HG02938 (cell line): ENCODE results near the gene HDAC4.

Source experiments
- ATAC-seq: cut with Tn5 transposase; IDR thresholded peaks from one replicate; pipeline ENCODE4 v1.9.1; 2021; ENCODE audit warnings: mild to moderate bottlenecking, moderate library complexity; ENCODE audit not compliant: unreplicated experiment

HDAC4 gene

DNA sequence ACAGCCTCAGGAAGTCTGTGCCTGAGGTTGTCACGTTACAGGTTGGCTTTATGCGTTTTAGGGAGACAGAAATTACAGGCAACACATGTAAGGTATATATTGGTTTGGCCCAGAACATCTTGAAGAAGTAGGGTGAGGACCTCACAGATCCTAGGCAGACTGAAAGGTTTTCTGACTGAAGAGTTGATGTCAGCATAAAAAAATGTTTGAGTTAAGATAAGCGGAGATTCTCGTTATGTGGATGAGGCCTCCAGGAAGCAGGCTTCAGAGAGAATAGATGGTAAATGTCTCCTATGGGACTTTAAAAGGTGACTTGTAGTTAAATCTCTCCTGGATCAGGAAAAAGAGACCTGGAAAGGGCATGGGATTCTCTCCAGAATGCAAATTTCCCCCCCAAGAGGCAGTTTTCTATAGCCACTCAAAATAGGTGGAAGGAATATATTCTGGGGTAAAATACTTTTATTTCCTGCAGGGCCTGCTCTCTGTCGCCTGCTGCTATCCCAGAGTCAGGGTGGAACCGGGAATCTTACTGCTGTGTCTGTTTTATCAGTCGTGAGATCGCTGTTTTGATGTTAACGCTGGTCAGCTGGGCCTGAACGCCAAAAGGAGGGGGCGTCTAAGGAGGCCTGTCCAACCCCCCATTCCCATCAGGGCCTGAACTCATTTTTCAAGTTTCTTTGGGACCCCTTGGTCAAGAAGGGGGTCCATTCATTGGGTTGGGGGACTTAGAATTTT lies 171.1 kb downstream of the HDAC4 start:
- ATAC-seq, result no peak

DNA sequence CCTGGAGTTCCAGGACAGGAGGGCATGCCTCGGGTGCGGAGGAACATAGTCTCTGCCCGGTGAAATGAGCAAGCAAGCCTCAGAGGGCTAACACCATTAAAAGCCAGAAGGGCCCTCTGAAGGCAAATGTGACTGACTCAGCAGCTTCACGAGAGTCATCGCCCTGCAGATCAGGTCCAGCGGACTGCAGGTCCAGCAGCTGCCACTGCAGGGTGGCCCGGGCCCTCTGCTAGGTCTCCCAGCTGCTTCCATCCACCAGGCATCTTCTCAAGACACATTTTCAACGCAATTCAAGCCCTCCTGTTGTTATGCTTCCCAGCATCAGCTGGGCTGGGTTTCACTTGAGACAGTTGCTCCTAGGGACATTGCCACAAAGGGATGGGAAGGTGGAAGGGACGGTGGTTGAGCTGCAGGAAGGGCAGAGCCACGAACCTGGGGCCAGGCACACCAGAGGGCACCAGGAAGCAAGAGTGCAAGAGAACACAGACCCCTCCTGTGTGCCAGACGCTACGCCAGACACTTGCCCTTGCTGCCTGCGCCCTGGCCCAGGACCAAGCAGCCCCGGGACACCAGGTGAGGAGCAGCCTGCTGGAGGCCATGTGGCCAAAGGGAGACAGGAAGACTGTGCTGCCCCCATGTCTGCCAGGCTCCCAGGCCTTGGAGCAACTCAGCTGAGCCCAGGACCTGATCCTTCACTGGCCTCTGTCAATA lies 173.0 kb downstream of the HDAC4 start:
- ATAC-seq, result no peak

DNA sequence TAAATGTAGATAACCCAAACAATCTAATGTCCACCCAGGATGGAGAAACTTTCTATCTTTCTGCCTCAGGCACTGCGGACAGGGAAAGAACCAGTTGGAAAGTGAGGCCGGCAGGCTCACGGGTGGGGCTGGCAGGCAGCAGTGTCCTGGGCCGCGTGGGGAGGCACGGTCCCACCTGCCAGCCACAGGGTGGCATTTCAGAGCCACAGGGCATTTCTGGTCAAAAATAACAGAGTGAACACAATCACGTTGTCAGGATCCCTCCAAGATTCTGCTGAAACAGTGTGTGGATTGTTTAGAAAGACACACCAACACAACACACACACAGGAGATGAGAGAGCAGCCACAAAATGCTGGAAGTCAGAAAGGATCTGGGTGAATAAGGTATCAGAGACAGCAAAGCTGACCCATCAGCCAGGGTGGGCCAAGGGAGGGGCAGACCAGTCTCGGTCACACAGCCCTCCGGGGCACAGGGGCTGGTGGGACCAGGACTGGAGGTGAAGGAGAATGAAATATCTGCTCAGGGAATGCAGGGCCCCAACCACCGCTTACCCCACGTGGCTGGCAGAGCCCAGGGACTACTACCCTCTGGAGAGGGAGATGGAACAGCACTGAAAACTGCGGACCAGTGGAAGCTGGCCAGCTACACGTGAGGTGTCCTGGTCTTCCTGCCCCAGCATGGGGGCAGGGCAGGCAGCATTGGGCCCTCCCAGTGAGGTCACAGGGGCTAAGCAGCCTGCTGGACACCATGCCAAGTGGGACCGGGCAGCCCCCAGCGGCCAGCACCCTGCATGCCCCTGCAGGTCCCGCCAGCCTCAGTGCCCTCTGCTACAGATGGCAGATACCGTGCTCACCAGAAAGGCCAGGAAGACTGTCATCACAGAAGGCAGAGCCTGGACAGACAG lies 173.9 kb downstream of the HDAC4 start:
- no peak for ATAC-seq

DNA sequence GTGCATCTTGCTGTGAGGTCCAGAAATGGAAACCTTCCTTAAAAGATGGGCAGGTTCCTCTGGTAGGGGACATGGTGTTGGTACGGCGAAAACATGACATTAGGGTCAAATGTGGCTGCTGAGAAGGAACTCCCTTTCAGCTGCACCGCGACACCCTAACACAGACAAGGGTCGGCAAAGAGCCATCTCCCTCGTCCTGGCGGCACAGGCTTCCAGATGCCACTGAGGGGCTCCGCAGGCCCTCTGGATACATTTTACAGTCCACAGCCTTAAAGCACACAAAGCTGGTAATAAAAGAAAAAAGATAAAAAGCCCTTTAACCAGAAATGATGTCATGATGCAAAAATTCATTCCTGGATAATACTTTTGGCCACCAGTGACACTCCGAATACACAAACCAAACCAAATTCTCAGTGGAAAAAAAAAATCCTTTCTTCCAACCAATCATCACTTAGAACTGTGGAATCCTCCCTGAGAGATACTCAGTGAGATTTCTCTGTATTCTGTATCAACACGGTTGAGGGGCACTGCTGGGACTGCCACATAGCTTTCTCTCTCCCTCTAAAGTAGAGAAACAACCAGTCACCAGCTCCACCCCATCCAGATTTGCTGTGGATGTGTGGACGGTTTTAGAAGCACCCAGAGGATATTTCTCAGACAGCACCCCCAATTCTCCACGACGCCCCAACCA lies 174.8 kb downstream of the HDAC4 start:
- no peak for ATAC-seq

DNA sequence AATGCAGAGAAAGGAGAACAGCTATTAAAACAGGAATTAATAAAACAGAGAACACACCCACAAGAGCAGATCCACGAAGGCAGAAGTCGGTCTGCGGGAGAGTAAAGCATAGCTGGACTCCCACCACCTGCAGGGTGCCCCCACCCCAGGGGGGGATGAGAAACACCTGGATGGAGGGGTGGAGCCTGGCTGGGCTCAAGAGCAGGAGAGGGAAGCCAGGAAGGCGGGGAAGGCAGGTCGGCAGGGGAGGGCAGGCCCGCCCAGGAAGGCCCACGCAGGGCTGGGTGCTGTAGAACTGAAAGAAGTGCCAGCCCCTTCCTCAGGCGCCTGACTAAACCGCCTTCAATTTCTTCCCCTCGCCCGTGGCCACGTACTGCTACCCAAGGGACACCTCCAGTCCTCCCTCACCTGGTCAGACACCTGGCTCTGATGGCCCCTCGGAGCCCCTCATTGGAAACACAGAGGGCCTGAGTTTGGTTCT lies 175.4 kb downstream of the HDAC4 start:
- no peak for ATAC-seq

DNA sequence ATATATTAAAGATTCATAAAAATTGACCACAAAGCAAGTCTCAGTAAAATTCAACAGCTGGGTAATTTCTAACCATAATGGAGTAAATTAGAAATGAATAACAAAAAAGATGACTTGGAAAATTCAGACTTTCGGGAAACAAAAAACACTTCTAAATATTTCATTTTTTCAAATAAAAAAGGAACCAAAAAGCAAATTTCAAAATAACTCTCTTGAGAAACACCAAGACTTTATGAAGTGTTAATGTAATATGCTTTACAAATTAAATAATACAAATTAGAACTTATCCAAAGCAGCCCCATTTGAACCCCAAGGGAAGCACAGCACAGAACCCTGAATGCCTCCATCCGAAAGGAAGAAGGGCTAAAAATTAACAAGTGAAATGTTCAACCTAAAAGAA lies 175.9 kb downstream of the HDAC4 start:
- no peak for ATAC-seq

DNA sequence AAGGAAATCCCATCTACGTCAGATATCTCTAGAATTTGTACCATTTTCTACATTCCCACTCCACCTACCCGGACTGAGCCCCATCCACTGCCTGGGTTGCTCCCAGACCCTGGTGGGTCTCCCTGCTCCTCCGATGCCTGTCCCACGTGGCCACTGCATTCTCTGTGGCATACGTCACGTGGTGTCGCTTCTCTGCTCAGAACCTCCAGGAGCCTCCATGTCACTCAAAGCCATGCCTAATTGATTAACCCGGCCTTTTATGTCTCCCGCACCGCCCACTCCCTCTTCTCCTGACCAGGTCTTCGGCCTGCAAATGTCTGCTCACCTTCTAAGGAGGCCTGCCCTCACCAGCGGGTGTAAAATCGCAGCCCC lies 176.6 kb downstream of the HDAC4 start:
- ATAC-seq, result no peak

DNA sequence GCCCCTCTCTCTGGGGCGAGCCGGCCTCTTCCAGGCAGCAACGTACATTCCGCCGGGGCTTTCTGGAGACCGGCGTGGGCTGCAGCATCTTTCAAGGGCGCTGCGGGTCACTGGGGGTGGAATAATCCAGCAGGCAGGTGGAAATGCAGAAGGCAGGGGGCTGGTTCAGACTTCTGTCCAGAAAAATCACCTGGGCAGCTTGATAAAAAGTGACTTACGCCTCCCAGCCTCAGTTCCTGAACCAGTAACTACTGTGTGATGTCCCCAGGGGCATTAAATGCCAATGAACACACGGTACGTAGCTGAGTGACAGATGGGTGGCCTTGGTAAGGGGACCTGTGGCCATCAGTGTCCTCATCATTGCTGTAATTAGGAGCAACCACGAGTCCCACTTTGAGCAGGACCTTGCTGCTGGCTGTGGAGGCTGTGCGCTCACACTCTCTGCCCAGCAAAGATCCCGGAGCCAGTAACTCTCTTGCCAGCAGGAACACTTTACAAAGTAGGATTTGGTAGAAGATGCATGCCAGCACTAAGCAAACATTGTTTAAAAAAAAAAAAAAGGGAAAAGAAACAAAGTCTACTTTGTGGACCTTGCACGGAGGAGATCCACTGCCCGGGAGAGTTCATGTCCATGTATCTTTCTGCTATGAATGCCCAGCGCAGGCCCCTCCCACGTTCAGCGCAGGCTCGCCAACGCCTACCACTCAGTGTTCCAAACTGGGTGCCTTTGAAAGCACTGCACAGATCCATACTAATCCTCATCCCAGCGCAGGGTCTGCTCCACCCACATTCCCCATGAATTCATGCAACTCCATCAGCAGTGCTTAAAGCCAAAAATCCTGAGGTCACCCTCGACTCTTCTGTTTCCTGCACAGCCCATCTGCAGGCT lies 177.3 kb downstream of the HDAC4 start:
- ATAC-seq, result no peak

DNA sequence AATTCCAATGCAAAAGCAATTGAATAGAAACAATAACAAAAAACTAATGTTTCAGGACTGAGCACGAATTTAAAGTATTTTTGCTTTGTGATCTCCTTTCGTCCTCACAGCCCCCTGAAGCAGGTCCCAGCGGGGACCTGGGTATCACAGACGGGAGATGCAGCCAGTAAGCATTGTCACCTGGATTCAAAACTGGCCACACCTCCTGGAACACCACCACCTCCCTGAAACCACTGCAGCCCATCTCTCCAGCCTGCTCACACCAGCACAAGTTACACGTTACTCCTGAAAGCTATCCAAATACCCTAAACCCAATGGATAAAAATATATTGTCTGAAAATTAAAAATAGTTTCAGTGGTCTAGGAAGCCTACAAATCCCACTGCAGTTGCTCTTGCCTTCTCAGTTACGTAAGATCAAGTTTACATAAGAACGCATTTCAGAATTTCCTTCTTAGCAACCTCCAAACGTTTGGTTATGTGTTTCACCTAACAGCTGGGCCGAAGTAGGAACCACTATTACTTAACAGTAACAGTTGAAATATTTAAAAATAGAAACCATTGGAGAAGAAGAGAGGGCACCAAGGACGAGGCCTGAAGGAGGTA lies 178.0 kb downstream of the HDAC4 start:
- ATAC-seq, result no peak

DNA sequence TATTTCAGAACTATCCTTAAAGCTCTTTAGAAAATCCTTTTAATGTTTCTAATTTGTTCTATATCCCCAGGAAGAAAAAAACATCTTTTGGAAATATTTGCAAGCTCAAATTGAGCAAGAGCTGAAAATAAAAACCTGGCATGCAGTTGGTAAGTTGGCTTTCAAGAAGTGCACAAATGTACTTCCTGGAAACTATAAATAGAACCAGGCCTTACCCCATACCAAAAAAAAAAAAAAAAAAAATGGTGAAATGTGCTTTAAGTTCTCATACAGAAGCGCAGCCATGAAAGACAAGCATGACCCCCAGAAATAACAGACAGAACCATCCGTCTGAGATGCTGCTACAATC lies 178.5 kb downstream of the HDAC4 start:
- ATAC-seq, result no peak

DNA sequence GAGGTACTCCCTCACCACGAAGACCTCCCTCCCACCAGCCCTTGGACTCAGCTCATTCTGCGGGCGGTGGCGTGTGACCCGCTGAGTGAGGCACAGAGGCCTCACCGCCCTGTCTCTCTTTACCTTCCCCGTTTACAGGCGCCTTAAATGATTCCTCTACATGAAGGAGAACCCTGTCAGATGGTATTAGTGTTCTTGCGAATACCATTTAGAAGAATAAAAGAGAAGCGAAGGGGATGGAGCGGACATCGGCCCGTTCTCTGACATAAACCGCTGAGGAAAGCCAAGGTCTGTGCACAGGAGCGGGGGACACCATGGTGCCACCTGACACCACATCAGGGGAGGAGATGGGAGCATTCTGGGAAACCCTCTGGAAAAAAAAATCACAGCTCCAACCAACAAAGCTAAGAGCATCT lies 179.8 kb downstream of the HDAC4 start:
- ATAC-seq, result no peak

DNA sequence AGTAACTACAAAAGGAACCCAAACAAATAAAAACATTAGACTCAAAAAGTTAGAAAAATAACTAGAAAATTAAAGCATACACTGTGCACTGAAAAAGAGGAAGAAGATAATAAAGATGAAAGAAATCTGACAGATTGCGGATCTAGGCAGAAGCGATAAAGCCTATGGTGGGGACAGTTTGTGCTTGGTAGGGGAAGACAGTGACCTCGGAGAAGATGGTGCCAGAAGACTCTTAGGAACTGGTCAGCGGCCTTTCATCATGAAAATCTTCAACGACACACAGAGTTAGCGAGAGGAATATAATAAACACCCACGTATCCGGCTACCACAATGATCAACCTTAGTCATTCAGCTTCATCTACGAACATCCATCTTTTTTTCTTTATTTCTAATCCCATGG lies 180.5 kb downstream of the HDAC4 start:
- no peak for ATAC-seq

DNA sequence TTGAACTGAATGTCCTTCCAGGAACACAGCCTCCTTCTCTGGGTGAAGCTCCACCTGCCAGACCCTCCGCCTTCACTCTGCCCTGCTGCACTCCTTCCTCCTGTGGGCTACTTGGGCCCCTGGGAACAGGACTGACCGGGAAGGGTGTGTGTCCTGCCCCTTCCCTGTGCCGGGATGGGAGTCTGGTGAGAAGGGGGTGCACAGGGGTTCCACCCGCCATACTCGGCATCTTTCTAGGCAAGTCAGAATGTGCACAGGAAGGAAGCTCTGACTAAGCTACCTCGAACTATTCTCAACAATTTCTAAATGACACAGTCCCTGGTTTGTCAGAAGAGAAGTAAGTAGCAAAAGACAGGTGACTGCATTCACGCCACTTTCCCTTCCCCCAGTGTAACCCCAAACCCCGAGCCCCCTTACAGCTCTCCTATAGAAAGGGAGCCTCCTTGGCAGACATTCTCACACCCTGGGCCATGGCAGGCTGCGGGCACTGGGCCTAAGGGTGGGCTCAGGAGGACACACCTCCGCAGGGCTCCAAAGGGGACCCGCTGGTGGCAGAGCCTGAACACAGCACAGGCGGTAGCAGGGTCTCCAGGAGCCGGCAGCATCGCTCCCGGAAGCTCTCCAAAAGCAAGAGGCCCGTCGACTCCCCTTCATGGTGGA lies 184.1 kb downstream of the HDAC4 start:
- no peak for ATAC-seq

DNA sequence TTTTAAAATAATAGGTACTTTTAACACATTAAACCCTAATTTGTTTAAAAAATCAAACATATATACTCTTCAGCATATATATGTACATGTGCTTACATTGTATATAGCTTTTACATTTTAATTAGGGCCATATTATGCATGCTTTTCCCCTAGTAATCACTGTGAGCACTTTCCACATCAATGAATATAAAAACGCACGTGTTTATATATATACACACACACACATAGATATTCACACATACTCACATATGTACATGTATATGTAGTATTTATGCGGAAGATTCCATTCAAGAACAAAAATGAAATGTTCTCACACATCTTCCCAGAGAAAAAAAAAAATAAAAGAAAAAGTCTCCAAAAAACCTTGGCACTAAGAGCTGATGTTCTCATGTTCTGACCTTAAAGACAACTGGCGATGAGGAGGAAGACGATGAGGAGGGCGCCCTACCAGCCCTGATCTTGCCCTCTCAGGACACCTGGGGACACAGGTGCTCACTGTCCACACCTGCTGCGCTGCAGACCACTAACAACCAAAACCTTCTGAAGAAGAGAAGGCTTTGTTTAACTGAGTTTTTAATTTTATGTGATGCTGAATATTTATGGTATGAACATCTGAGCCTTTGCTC lies 184.7 kb downstream of the HDAC4 start:
- ATAC-seq, result no peak

DNA sequence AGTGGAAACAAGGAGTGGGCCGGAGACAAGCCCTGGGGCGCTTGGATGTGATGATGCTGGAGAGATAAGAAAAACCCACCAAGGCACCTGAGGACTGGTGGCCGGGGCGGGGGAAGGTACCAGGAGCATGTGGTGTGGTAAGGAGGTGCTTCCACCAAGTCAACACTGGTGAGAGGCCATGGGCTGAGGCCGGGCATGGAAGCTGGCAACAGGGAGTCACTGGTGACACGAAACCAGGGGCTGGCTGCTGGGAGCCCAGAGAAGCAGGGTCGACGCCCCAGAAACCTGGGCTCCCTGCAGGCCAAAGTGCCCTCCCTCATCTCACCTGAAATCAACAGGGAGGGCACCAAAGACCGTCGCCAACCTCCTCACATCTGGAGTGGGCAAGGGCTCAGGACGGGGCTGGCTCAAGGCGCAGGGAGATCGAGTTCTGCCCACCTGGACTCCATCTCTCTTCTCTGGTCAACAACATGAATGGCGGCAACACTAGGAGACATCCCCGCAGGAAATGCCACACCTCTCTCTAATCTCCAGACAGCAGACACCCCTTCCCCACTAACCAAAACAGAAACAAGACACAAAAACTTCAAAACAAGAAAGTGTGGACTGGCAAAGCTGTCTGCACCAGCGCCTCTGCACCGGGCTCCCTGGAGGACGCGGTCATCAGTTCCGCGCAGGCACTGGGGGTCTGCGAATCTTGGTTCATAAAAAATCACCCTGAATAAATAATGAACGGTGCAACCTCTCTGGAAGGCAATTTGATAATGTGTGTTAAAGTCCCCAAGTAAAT lies 185.5 kb downstream of the HDAC4 start:
- no peak for ATAC-seq

DNA sequence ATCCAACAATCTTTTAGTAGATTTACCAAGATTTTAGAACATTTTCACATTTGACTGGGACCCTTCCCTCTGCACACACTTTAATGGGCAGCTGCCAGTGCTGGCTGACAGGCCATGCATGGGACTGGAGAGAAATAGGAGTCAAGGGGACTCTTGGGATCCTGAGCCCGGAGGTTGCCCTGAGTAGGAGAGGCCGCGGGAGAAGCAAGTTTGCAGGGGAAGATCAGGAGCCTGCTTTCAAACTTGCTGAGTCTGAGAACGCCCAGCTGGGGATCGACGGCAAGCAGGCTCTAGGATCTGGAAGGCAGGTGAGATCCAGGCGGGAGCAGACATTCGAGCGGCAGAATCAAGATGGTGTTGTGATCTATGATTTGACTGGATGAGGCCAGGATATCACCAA lies 186.1 kb downstream of the HDAC4 start:
- no peak for ATAC-seq

DNA sequence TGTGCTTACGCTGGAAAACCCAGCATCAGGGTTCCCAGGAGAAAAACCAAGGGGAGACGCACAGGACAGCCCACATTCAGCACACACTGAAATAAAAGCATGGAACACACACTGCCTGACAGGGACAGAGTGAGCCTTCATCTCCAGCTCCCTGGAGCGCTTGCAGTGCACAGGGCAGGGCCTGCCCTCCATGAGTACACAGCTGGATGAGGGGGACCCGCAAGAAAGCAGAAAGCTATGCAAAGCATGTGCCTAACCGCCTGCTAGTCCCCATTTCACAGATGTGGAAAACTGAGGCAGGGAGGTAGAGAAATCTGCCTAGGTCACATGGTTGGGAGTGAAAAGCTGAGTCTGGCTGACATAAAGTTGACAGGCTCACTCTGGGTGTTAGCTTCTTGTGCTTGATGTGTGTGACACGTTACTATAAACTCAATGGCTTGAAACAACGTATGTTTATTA lies 187.1 kb downstream of the HDAC4 start:
- ATAC-seq, result no peak
